GM23338 (cell line): Measurements from ENCODE around the gene RFXANK.

Experiments
- CTCF ChIP-seq, 2 experiments: fragments of 200-600 bp in 1 of 2; sonication (generic) in 1 of 2; conservative IDR thresholded peaks; 2 replicates each; pipeline versions ENCODE4 v1.5.1 to v1.6.1; 2016 to 2017; ENCODE audit warnings: antibody characterized with exemption in 2 of 2, low read depth in 2 of 2, mild to moderate bottlenecking in 2 of 2, moderate library complexity in 1 of 2
- EZH2 ChIP-seq: fragments of 200-600 bp; sonication (generic); IDR thresholded peaks from one replicate; pipeline ENCODE4 v1.8.0; 2017; ENCODE audit warnings: antibody characterized with exemption, mild to moderate bottlenecking, low read depth; ENCODE audit not compliant: unreplicated experiment
- EZH2phosphoT487 ChIP-seq: fragments of 200-600 bp; sonication (generic); IDR thresholded peaks from one replicate; pipeline ENCODE4 v1.8.1; 2018; ENCODE audit warnings: antibody characterized with exemption; ENCODE audit not compliant: unreplicated experiment
- REST ChIP-seq: IDR thresholded peaks from one replicate; pipeline ENCODE4 v1.6.1; 2018; ENCODE audit warnings: antibody characterized with exemption; ENCODE audit not compliant: unreplicated experiment

GRCh38 chr19:19205416-19206410 lies 13.7 kb downstream of the RFXANK start:
- TF ChIP-seq CTCF (conservative IDR thresholded peaks at IDR 0.05; ENCODE audit: low read depth in 2 of 2) (no peak), EZH2 (no peak), EZH2phosphoT487 (no peak), REST (no peak)
